GM12865 (cell line): ENCODE results near the gene GPC5.
A peak's percentile ranks its signal among the peaks of the same experiment; 100 is the strongest.

ENCODE experiments used
- DNase-seq: peaks from one replicate; pipeline ENCODE4 v3.0.0; 2010; ENCODE audit warnings: low read depth
- H3K4me3 ChIP-seq: 2 replicates; pipeline ENCODE4 v1.5.1; 2011; ENCODE audit warnings: mild to moderate bottlenecking, low read depth, low read length, control low read depth
- CTCF ChIP-seq: IDR thresholded peaks from 2 replicates; pipeline ENCODE4 v1.5.1; 2011; ENCODE audit warnings: low read length, control low read depth, low read depth, inconsistent platforms; ENCODE audit not compliant: insufficient read depth; ENCODE audit errors: missing control alignments

GPC5 gene

DNA sequence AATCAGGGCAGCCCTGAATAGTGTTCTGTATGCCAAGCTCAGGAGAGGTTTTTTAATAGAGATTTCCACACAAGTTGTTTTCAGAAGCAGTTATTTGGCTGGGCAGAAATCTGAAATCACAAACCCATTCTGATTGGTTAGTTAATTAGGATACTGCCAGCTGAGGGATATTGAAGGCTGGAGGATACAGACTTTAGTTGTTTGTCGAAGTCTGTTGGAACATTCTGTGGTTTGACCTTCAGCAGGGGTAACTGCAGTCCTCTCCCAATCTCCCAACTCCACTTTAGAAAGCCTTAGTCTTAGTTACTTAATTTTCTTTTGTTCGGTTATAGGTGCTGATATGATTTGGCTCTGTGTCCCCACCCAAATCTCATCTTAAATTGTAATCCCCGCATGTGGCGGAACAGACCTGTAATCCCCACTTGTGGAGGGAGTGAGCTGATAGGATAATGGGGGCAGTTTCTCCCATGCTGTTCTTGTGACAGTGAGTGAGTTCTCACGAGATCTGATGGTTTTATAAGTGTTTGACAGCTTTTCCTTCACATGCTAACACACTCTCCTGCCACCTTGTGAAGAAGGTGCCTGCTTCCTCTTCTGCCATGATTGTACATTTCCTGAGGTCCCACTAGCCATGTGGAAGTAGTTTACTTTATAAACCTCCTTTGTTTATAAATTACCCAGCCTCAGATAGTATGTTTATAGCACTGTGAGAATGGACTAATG is 169.2 kb downstream of the GPC5 start:
- TF ChIP-seq CTCF: no peak
- DNase-seq: no peak
- no peak overlapping the region for H3K4me3 ChIP-seq

- DNase-seq: no peak
- H3K4me3 ChIP-seq: no peak overlapping the region
- TF ChIP-seq CTCF: no peak
These were observed 173.3 kb downstream of the GPC5 start for GRCh38 chr13:91571681-91572080.

DNA sequence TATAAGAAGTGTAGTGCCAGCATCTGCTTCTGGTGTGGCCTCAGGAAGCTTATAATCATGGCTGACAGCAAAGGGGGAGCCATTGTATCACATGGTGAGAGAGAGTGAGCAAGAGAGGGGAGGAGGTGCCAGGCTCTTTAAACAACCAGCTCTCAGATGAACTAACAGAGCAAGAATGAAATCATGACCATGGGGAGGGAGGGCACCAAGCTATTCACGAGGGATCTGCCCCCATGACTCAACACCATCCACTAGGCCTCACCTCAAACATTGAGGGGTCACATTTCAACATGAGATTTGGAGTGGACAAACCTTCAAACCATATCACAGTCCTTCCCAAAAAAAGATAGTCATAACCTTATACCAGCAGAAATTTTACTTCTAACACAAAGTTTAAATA is 174.0 kb downstream of the GPC5 start:
- DNase-seq: no peak
- H3K4me3 ChIP-seq: no peak overlapping the region
- TF ChIP-seq CTCF: no peak

GRCh38 chr13:91572944-91573598 is 174.7 kb downstream of the GPC5 start:
- H3K4me3 ChIP-seq: no peak overlapping the region
- no peak for DNase-seq
- no peak for TF ChIP-seq CTCF

GRCh38 chr13:91574766-91575165 is 176.3 kb downstream of the GPC5 start:
- no peak for TF ChIP-seq CTCF
- no peak for DNase-seq
- no peak overlapping the region for H3K4me3 ChIP-seq

DNA sequence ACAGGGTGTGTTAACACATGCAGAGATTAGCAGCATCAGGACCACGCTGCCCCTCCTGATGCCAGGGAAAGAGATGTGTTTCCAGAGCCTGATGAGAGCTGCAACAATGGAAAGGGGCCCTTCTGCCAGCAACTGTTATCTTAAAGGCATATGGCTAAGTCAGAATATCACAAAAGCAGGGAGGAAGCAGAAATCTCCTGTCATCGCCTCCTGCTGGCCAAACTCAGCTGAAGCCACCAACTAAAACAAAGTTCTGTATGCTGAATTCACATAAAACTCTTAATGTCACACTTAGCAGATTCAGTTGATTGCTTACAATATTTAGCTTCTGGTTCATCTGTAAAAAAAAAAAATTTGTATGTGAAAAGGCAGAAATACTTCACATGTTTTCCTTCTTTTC is 178.2 kb downstream of the GPC5 start:
- TF ChIP-seq CTCF: peak; percentile 33
- DNase-seq: peak; percentile 28

More for the DNA sequence above, 178.2 kb downstream of the GPC5 start:
- no peak overlapping the region for H3K4me3 ChIP-seq
